Fibroblast of villous mesenchyme (primary cell): ENCODE results near the gene ACAD11. TPM values are rescaled to one million over a fixed set of nuclear protein-coding genes. Genes with fewer than 3 reads are reported as not detected.

Source experiments
- DNase-seq: peaks from one replicate; pipeline ENCODE4 v3.0.0-alpha.2; 2010; ENCODE audit warnings: low read depth
- H3K4me3 ChIP-seq: 2 replicates; pipeline ENCODE4 v1.5.1; 2011; ENCODE audit warnings: low read depth, mild to moderate bottlenecking, low read length
- CTCF ChIP-seq: IDR thresholded peaks from 2 replicates; pipeline ENCODE4 v1.5.1; 2012; ENCODE audit warnings: low read depth, mild to moderate bottlenecking, low read length; ENCODE audit not compliant: insufficient read depth
- total RNA-seq: library from RNA; depleted of rRNA; stranded (reverse); fragments of >200 nt; gene quantifications from 2 replicates; pipeline ENCODE4 v1.2.3, GENCODE V29; 2012

The ACAD11 gene
- total RNA-seq, 1 donor, result 45.3 TPM

- TF ChIP-seq CTCF, result no peak
- no peak overlapping the region for H3K4me3 ChIP-seq
- DNase-seq, result no peak
Measured at GRCh38 chr3:132595014-132595413, 64.6 kb downstream of the ACAD11 start.

- no peak overlapping the region for H3K4me3 ChIP-seq
- DNase-seq, result no peak
Measured at GRCh38 chr3:132594498-132594897, 65.1 kb downstream of the ACAD11 start.

DNA sequence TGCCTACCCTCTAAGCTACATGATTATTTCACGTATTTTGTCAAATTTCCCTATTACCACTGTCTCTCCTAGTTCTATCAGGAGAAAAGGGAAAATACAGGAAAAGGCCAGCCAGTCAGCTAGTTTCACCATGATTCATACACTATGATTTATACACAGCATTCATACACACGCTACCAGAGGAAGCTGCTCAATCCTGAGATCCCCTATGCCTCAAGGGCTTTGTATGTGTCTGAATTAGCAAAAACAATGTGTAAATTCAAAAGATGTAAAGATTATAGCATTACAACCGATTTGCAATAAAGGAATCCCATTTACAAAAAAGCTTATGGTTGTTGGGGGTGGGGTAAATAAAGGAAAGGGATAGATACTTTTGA, 65.7 kb downstream of the ACAD11 start:
- DNase-seq, result peak; percentile 64
- no peak for TF ChIP-seq CTCF
- H3K4me3 ChIP-seq, result no peak overlapping the region

More at GRCh38 chr3:132594498-132594897, 65.1 kb downstream of the ACAD11 start:
- TF ChIP-seq CTCF, result no peak

DNA sequence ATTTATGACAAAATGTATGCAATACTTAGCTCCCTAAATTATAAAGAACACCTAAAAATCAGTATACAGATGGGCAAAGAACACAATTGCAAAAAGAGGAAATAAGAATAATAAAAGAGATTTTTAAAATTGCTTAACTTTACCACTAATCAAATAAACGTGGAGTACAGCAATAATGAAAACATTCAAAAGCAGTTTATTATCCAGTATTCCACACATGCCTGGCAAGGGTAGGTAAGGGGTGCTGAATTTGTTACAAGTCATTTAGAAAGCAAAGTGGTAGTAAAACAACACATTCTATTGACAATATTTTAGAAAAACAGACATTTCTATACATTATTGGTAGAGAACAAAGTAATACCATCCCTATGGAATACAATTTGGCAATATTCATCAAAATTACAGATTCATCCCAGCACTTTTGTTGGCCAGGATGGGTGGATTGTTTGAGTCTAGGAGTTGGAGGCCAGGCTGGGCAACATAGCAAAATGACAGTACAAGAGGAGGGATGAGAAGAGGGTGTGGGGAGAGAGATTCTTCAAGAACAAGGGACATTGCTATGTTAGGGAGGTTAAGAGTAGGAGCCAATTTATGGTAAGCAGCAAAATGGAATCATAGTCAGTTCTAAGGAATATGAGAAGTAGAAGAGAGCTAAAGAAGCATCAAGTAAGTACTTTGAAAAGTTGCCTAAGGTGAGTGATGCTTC, 66.2 kb downstream of the ACAD11 start:
- no peak for TF ChIP-seq CTCF
- DNase-seq, result no peak
- no peak overlapping the region for H3K4me3 ChIP-seq

DNA sequence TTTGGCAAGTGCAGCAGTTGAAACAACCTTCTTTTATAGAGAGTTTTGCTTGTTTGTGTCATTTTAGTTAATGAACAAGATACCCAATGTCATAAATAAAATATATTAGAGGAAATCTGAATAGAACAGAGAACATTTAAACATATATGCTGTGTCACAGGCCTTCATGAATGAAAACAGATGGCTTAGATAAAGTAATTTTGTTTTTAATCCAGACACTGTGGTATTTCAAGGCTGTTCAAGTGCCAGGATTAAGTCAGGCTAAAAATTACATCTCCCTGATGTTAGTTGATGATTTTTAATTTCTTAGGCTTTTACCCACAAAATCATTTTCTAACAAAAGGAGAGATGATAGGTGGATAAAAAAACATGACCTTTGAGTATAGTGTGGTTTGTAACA, 67.4 kb downstream of the ACAD11 start:
- TF ChIP-seq CTCF, result no peak
- DNase-seq, result no peak

GRCh38 chr3:132587401-132587800, 72.2 kb downstream of the ACAD11 start:
- H3K4me3 ChIP-seq, result no peak overlapping the region
- DNase-seq, result no peak
- TF ChIP-seq CTCF, result no peak

More for the DNA sequence above, 67.4 kb downstream of the ACAD11 start:
- no peak overlapping the region for H3K4me3 ChIP-seq

GRCh38 chr3:132573797-132574211, 85.8 kb downstream of the ACAD11 start:
- DNase-seq, result peak; percentile 49
- H3K4me3 ChIP-seq, result no peak overlapping the region
- no peak for TF ChIP-seq CTCF
